Right ventricle myocardium superior (tissue), 1 donor: Measurements from ENCODE around the gene PPP1R7. TPM values are rescaled to one million over a fixed set of nuclear protein-coding genes. Genes with fewer than 3 reads are reported as not detected.

ENCODE experiments used
- ATAC-seq: fragments of 200-7000 bp; cut with Tn5 transposase; one replicate; pipeline ENCODE4 v1.9.1; 2020; ENCODE audit warnings: mild to moderate bottlenecking; ENCODE audit not compliant: poor library complexity
- DNase-seq: peaks from one replicate; pipeline ENCODE4 v3.0.0-alpha.2; 2020
- intact Hi-C: fragments of 100-400 bp; cut with DNase I; formaldehyde crosslinking; loops from one replicate; pipeline ENCODE4 v1.11.2; 2022
- total RNA-seq: library from RNA; stranded (reverse); fragmentation: NEBNext Ultra II Directional; extraction: Animal tissue kit (Norgen Biotek cat#: 25700); gene quantifications from one replicate; pipeline ENCODE4 v1.2.1, GENCODE V29; 2021
- donor health status: DM: no; HTN: yes; CAD: no; lungs with severe emphysema.

The PPP1R7 gene
- total RNA-seq, 1 donor from 2014 or later: 66.0 TPM

- intact Hi-C loops: no loop called here
- ATAC-seq (no peak), DNase-seq (peak; percentile 24)
Observed at GRCh38 chr2:241232736-241233575, 82.7 kb downstream of the PPP1R7 start.

Other genes starting within 250 kb of the PPP1R7 start
- gene CROCC2, start 244.1 kb upstream of the PPP1R7 start, total RNA-seq: not detected
- 8.0 TPM for gene SNED1, start 151.8 kb upstream of the PPP1R7 start, total RNA-seq
- gene MTERF4, start 48.2 kb upstream of the PPP1R7 start, total RNA-seq: 23.8 TPM
- gene PASK, start 995 bp upstream of the PPP1R7 start, total RNA-seq: 3.2 TPM
- 0.35 TPM for gene ANO7, start 38.2 kb downstream of the PPP1R7 start, total RNA-seq
- gene HDLBP, start 165.2 kb downstream of the PPP1R7 start, total RNA-seq: 373 TPM
- gene SEPTIN2, start 165.5 kb downstream of the PPP1R7 start, total RNA-seq: 139 TPM
- 14.0 TPM for gene FARP2, start 205.8 kb downstream of the PPP1R7 start, total RNA-seq